ENCODE results near the gene ZNF691. TPM values are rescaled to one million over a fixed set of nuclear protein-coding genes. Genes with fewer than 3 reads are reported as not detected.
A peak's percentile ranks its signal among the peaks of the same experiment; 100 is the strongest.

The ZNF691 gene, protein sequence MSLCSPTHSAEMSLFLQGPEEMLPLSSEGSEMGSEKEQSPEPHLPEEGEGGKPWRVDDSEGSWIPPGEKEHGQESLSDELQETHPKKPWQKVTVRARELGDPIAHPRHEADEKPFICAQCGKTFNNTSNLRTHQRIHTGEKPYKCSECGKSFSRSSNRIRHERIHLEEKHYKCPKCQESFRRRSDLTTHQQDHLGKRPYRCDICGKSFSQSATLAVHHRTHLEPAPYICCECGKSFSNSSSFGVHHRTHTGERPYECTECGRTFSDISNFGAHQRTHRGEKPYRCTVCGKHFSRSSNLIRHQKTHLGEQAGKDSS
- 7.2 and 7.4 TPM in 2 replicates for total RNA-seq (ENCODE audit: low replicate concordance)

DNA sequence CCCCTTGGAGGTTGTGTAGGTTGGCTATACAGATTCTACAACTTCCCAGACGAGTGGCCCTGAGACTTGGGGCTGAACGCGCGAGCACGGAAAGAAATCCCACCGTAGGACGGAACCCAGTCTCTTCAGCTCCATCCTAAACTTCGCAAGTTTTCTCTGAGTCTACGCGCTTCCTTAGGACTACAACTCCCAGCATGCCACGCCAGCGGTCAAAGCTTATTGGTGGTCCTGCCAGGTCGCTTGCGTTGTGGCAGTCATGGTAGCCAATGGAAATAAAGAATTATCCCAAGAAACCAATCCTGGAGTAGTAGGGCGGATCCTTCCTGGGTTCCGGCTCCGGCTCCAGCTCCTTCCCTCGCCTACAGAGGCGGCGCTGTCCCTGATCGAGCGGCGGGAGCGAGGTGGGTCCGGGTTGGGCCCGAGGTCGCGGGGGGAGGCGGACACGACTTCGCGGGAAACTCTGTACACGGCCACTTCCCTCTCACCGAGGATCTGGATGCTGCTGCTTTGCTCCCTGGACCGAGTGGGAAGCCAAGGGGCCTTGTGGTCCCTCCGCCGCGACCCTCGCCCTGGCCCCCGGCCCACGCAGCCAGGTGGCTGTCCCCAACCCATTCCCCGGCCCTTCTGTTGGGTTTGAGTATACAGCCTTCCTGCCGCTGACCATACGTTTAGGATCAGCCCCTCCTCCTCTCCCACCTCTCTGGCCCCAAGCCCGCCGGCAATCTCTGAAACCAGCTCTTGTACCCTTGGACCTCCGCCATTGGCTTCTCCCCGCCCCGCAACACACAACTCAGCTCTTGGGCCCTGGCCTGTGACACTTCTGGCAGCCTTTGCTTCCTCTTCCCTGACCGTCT lies at the start of gene ZNF691:
Gene ZNF691, plus strand, starts transcription at position 357 of the 854 bp plus-strand sequence. CDS start 3,046 bp downstream, outside the sequence.
- TF ChIP-seq, protein P1, sequence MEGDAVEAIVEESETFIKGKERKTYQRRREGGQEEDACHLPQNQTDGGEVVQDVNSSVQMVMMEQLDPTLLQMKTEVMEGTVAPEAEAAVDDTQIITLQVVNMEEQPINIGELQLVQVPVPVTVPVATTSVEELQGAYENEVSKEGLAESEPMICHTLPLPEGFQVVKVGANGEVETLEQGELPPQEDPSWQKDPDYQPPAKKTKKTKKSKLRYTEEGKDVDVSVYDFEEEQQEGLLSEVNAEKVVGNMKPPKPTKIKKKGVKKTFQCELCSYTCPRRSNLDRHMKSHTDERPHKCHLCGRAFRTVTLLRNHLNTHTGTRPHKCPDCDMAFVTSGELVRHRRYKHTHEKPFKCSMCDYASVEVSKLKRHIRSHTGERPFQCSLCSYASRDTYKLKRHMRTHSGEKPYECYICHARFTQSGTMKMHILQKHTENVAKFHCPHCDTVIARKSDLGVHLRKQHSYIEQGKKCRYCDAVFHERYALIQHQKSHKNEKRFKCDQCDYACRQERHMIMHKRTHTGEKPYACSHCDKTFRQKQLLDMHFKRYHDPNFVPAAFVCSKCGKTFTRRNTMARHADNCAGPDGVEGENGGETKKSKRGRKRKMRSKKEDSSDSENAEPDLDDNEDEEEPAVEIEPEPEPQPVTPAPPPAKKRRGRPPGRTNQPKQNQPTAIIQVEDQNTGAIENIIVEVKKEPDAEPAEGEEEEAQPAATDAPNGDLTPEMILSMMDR (IDR thresholded peaks at IDR 0.05; ENCODE audit: insufficient read depth, low read length), result peak; percentile 69
- DNase-seq (ENCODE audit: low read depth), result peak; percentile 98
- peak within 1 kb of the TSS; percentile 96 for H3K4me3 ChIP-seq (ENCODE audit: low read depth, low read length)

DNA sequence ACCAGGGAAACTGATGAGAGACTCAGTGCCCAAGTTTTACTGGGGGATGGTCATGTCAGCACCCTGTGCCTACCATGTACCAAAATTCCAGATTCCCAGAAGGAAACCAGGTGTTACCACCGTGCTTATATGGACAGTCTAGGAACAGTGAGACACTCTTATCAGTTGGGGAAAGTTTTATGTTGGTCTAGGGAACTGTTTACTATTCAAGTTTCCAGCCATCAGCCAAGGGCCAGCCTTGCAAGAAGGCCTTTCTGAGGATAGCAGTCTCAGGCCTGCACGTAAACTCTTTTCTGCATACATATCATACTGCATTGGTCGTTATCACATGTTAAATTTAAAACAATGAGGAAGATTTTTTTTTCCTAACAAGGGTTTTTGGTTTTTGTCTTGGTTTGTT lies 49.0 kb upstream of the ZNF691 start:
- no peak overlapping the region for H3K4me3 ChIP-seq (ENCODE audit: low read depth, low read length)
- TF ChIP-seq, protein P1 (IDR thresholded peaks at IDR 0.05; ENCODE audit: insufficient read depth, low read length), result no peak

DNA sequence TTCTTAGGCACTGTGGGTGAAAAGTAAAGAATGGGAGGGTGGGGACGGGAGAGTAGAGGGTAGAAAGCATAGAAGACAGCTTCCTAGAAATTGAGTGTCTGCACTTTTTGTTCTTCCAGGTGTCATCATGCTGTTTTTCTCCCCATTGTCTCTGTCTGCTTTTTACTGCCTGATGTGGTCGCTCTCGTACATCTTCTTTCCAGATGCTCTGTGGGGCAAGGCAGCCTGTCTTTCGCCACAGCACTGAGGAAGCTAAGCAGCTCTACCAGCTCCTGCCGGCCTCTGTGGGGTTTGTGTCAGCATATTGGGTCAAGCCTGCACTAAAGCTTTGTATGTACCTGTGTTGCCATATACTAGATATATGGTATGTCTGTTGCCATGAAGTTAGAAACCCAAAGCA lies 48.4 kb upstream of the ZNF691 start:
- no peak overlapping the region for H3K4me3 ChIP-seq (ENCODE audit: low read depth, low read length)
- no peak for DNase-seq (ENCODE audit: low read depth)
- TF ChIP-seq, protein P1 (IDR thresholded peaks at IDR 0.05; ENCODE audit: insufficient read depth, low read length), result no peak

More for the DNA sequence above, 49.0 kb upstream of the ZNF691 start:
- DNase-seq (ENCODE audit: low read depth), result no peak

DNA sequence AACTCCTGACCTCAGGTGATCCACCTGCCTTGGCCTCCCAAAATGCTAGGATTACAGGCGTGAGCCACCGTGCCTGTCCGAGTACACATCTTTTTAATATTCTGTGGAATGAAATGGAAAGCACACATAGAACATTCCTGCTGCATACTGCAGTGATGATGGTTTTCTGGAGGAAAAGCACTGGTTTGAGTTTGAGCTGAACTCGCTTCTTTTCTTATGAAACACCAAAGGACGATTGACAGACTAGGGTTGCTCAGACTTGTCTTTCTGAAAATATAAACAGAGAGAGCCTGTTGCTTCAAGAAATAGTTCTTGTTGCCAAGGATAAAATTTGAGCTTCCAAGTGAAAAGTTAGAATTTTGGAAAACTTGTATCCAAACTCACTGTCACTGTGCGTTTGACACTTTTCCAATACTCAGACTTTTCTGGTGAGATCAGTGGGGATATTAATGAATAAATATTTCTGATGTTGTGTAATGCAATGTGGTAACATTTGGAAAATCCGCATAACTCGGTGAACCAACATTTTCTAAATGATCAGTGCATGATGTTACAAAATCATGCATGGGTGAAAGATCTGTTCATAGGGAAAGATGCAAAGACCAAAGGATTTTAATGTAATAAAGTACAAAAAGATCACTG lies 44.5 kb upstream of the ZNF691 start:
- no peak overlapping the region for H3K4me3 ChIP-seq (ENCODE audit: low read depth, low read length)
- DNase-seq (ENCODE audit: low read depth), result peak; percentile 47
- TF ChIP-seq, protein P1 (IDR thresholded peaks at IDR 0.05; ENCODE audit: insufficient read depth, low read length), result no peak

DNA sequence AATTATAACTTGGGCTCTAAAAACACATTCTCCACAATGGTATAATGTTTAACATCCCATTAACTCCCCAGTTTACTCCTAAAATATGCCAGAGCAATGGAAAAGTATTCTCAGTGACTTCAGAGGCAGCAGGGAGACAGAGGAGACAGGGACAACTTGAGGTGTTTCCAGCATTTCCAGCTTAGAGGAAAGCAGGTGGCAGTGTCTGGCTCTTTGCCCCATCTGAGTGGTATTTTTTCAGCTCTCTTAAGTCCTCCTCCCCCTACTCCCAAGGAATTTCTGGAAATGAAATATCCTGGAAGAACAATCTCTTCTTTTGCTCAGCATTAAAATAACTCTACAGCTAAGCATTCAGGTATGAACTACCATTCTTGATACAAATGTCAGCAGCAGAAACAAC lies 40.2 kb upstream of the ZNF691 start:
- DNase-seq (ENCODE audit: low read depth), result no peak
- H3K4me3 ChIP-seq (ENCODE audit: low read depth, low read length), result no peak overlapping the region
- TF ChIP-seq, protein P1 (IDR thresholded peaks at IDR 0.05; ENCODE audit: insufficient read depth, low read length), result no peak

DNA sequence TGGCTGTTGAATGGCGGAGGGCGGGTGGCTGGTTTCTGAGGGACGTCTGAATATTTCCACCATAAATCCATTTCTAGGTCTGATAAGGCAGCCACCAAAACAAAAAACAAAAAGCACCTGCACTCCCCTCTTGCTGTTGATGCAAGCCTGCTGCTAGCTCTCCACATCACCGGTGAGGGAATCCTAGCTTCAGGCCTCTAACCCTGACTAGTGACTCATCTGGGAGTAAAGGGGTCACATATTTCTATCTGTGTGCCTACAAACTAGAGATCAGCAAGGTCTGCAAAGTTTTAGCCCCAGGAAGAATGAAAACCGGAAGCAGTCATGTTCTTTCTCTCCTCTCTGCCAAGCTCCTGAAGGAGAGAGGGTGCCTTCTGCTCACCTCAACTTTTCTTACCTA lies 39.8 kb upstream of the ZNF691 start:
- DNase-seq (ENCODE audit: low read depth), result no peak
- no peak overlapping the region for H3K4me3 ChIP-seq (ENCODE audit: low read depth, low read length)

More for the DNA sequence above, 39.8 kb upstream of the ZNF691 start:
- TF ChIP-seq, protein P1 (IDR thresholded peaks at IDR 0.05; ENCODE audit: insufficient read depth, low read length), result no peak
